K562 (cell line): Measurements from ENCODE around the gene PLXND1. TPM values are rescaled to one million over a fixed set of nuclear protein-coding genes. Genes with fewer than 3 reads are reported as not detected.

Experiments used
- ATAC-seq: fragments of 200-7000 bp; cut with Tn5 transposase; 3 replicates; pipeline ENCODE4 v1.9.1; 2020; ENCODE audit warnings: moderate library complexity
- BruUV-seq: library from RNA; stranded (reverse); fragments of 400-500 nt; replicated peaks from 2 replicates; lab custom pipeline; 2021; lab: Mats Ljungman, UMichigan
- CTCF ChIA-PET: fragments of 300-600 bp; formaldehyde crosslinking; extraction: SDS; loops from one replicate; lab custom pipeline; 2021; ENCODE audit warnings: low intra/inter-chr PET ratio; lab: Yijun Ruan, JAX
- POLR2A ChIA-PET: fragments of 300-600, 350-650 bp; sonication (Branson Sonifier 250); formaldehyde crosslinking; extraction: SDS; loops from one replicate; lab custom pipeline; 2021; ENCODE audit warnings: antibody characterized with exemption, inconsistent platforms; lab: Yijun Ruan, JAX
- DNase-seq, 4 experiments: peaks; one replicate each; pipeline versions ENCODE4 v3.0.0 to v3.0.0-alpha.2; 2011 to 2018; ENCODE audit warnings: low spot score in 3 of 4, mixed read lengths in 3 of 4; ENCODE audit errors: extremely low read depth in 1 of 4
- FAIRE-seq: peaks from 2 replicates; lab custom pipeline; 2011; peaks lifted over from hg19 to GRCh38; lab: Jason Lieb, UNC
- H2AFZ ChIP-seq: 2 replicates; pipeline ENCODE4 v1.6.0; 2011; ENCODE audit warnings: low read depth, low read length, control low read depth, inconsistent platforms
- H3K27ac ChIP-seq: fragments of 200-600 bp; 3 replicates; pipeline ENCODE4 v1.8.0; 2011; ENCODE audit warnings: low read depth, mild to moderate bottlenecking, control low read depth, inconsistent platforms, low read length, moderate library complexity, mixed read lengths; ENCODE audit errors: extremely low read depth
- H3K27me3 ChIP-seq, 2 experiments: fragments of 300-600 bp in 1 of 2; 2 replicates in 1 of 2; 3 replicates in 1 of 2; pipeline versions ENCODE4 v1.6.0 to v1.8.0; 2011; ENCODE audit warnings: inconsistent platforms in 2 of 2, low read length in 2 of 2, mild to moderate bottlenecking in 1 of 2, mixed read lengths in 1 of 2, moderate library complexity in 1 of 2; ENCODE audit not compliant: control insufficient read depth in 2 of 2, insufficient read depth in 2 of 2
- H3K36me3 ChIP-seq: fragments of 300-600 bp; 3 replicates; pipeline ENCODE4 v1.8.0; 2011; ENCODE audit warnings: mild to moderate bottlenecking, low read length, inconsistent platforms; ENCODE audit not compliant: control insufficient read depth, insufficient read depth
- H3K4me1 ChIP-seq, 2 experiments: fragments of 200-600 bp in 1 of 2; replicated peaks in 1 of 2; 2 replicates in 1 of 2; 3 replicates in 1 of 2; pipeline versions ENCODE4 v1.5.1 to v1.8.0; 2011; ENCODE audit warnings: inconsistent platforms in 2 of 2, low read length in 2 of 2, mild to moderate bottlenecking in 1 of 2, mixed read lengths in 1 of 2, moderate library complexity in 1 of 2; ENCODE audit not compliant: control insufficient read depth in 2 of 2, insufficient read depth in 2 of 2
- H3K4me2 ChIP-seq: 2 replicates; pipeline ENCODE4 v1.6.1; 2011; ENCODE audit warnings: low read length, control low read depth, inconsistent platforms, mixed read lengths; ENCODE audit not compliant: insufficient read depth
- H3K4me3 ChIP-seq: fragments of 200-600 bp; sonication (generic), shearing (Covaris generic); 2 replicates; pipeline ENCODE4 v1.5.1; 2016; ENCODE audit warnings: control low read depth, inconsistent platforms
- H3K79me2 ChIP-seq: fragments of 200-600 bp; 3 replicates; pipeline ENCODE4 v1.8.0; 2011; ENCODE audit warnings: low read length, inconsistent platforms; ENCODE audit not compliant: control insufficient read depth, insufficient read depth
- H3K9ac ChIP-seq, 2 experiments: 2 replicates each; pipeline versions ENCODE4 v1.6.0 to v1.6.1; 2011; ENCODE audit warnings: low read depth in 2 of 2, low read length in 2 of 2, control low read depth in 1 of 2, inconsistent platforms in 1 of 2, mild to moderate bottlenecking in 1 of 2, mixed read lengths in 1 of 2; ENCODE audit not compliant: insufficient read depth in 1 of 2
- H3K9me1 ChIP-seq: one replicate; pipeline ENCODE4 v1.6.0; 2011; ENCODE audit warnings: inconsistent platforms, mild to moderate bottlenecking, low read length, moderate library complexity; ENCODE audit not compliant: control insufficient read depth, insufficient read depth
- H3K9me3 ChIP-seq: replicated peaks from 2 replicates; pipeline ENCODE4 v1.5.1; 2011; ENCODE audit warnings: low read depth, low read length, inconsistent platforms; ENCODE audit not compliant: control insufficient read depth, insufficient read depth
- H4K20me1 ChIP-seq: replicated peaks from 2 replicates; pipeline ENCODE4 v1.6.1; 2011; ENCODE audit warnings: low read length, inconsistent platforms, mixed read lengths; ENCODE audit not compliant: control insufficient read depth, insufficient read depth
- FOXM1 ChIP-seq, 2 experiments: fragments of 450-650 bp in 1 of 2; sonication (generic) in 1 of 2; formaldehyde crosslinking in 1 of 2; IDR thresholded peaks; 2 replicates each; pipeline versions ENCODE4 v1.6.1 to v1.9.0; 2017 to 2022; ENCODE audit warnings: low read depth in 2 of 2, mild to moderate bottlenecking in 2 of 2, missing genetic modification reagents in 1 of 2, moderate library complexity in 1 of 2
- SRSF7 ChIP-seq: fragments of 200-400 bp; formaldehyde crosslinking; optimal IDR thresholded peaks from 2 replicates; pipeline ENCODE3; 2017; ENCODE audit warnings: mild to moderate bottlenecking, low read depth, low read length
- ZNF134 ChIP-seq: fragments of 250-450 bp; sonication (Bioruptor Pico); conservative IDR thresholded peaks from 2 replicates; pipeline ENCODE4 v1.4.0; 2020
- ZNF408 ChIP-seq: fragments of 250-450 bp; sonication (Bioruptor Pico); IDR thresholded peaks from 2 replicates; pipeline ENCODE4 v1.4.0; 2020; ENCODE audit warnings: low read depth, mild to moderate bottlenecking, moderate library complexity
- ZNF511 ChIP-seq: sonication (generic); formaldehyde crosslinking; IDR thresholded peaks from 2 replicates; pipeline ENCODE4 v1.8.0; 2022; ENCODE audit warnings: mild to moderate bottlenecking, missing genetic modification reagents
- ZNF592 ChIP-seq: fragments of 450-650 bp; IDR thresholded peaks from 2 replicates; pipeline ENCODE4 v1.6.1; 2017; ENCODE audit warnings: antibody characterized with exemption, mild to moderate bottlenecking
- WGBS: fragments of 100-300 bp; shearing (Covaris generic); methylation state at CpG from one replicate; pipeline ENCODE4 v1.1.6; 2016; ENCODE audit warnings: low coverage, mixed read lengths; ENCODE audit not compliant: insufficient coverage; ENCODE audit errors: missing lambda C conversion rate; 5-methylcytosine and 5-hydroxymethylcytosine counted together
- in situ Hi-C: fragments of 300-500 bp; cut with MboI; formaldehyde crosslinking; loops from 4 replicates; pipeline ENCODE4 v1.15.0; 2018; ENCODE audit warnings: inconsistent platforms, mixed read lengths
- intact Hi-C: fragments of 100-400 bp; cut with micrococcal nuclease; formaldehyde crosslinking; loops from 2 replicates; pipeline ENCODE4 v1.14.2; 2022
- polyA plus RNA-seq, 8 experiments: library from polyadenylated mRNA; depleted of rRNA in 4 of 8; stranded (reverse) in 5 of 8; unstranded in 3 of 8; fragments of >200 nt; fragmentation: Nextera tagmentation in 2 of 8; fragmentation: Illumina TruSeq in 1 of 8; extraction: Ambion mirVana in 2 of 8; extraction: Trizol in 1 of 8; gene quantifications; 2 replicates each; pipeline versions ENCODE4 v1.2.1 to v1.2.3, GENCODE V29; 2011 to 2014; ENCODE audit warnings: inconsistent platforms in 1 of 8, missing spikeins in 1 of 8
- total RNA-seq, 7 experiments: library from RNA; depleted of rRNA in 6 of 7; stranded (reverse); fragments of >200 nt in 6 of 7; fragmentation: Illumina TruSeq in 2 of 7; extraction: Trizol in 2 of 7; gene quantifications; 2 replicates each; pipeline versions ENCODE4 v1.2.1 to v1.2.3, GENCODE V29; 2011 to 2021; ENCODE audit warnings: low replicate concordance in 1 of 7
- TF ChIP-seq, protein P1 (sequence below), 2 experiments: fragments of 450-650 bp; IDR thresholded peaks; 2 replicates each; pipeline ENCODE4 v1.6.1; 2016

Gene PLXND1
- total and polyA plus RNA-seq, 9 of the 15 experiments (the other 6 are each of a cell fraction or from before 2014, with no cell fraction given), result 0.34 to 28.8 (median 14.0) TPM

DNA sequence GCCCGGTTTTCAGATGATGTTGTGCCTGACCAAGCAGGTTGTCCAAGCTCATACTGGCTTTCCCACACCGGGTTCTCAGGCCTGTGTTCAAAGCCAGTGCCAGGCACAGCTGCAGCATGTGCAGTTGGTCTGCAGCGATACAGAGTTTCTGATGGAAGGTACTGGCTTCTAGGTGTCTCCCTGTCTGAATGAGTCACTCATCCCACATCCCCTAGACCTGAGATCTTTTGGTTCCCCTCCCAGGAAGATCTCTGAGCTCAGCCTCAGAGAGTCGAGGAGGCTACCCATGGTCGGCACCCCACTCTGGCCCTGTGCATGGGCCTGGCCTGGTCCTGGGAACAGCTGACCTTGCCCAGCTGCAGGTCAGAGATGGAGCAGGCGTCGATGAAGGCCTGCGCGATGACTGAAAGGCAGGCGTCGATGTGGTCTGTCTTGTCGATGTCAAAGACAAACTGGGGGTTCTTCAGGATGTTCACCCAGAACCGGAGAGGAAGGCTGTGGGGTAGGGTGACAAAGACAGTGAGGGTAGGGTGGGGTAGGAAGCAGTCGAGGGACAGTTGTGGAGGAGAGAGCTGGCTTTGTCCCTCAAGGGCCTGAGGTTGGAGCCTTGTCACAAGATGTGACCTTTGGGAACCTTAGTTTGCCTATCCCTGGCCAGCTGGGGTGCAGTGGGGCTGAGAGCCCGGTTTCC lies 48.2 kb downstream of the PLXND1 start:
- DNase-seq, result no peak
- Histone ChIP-seq H2AFZ (no peak overlapping the region), H3K4me3 (no peak overlapping the region), H3K4me2 (no peak overlapping the region), H3K9me1 (no peaks in the 10 kb centered on the region), H3K36me3 (peaks cover 25% of the 10 kb centered on the region; the same call in 1 of the 3 replicates), H3K4me1 (peaks cover 7 to 50% of the 10 kb centered on the region in 2 experiments; a peak in 4 of 5 replicates), H3K9me3 (no peaks in the 10 kb centered on the region)
- intact Hi-C loops, result no loop called here
- in situ Hi-C loops, result no loop called here
- CTCF ChIA-PET, result no interaction called here
- no peak for TF ChIP-seq SRSF7
- TF ChIP-seq, protein P1, sequence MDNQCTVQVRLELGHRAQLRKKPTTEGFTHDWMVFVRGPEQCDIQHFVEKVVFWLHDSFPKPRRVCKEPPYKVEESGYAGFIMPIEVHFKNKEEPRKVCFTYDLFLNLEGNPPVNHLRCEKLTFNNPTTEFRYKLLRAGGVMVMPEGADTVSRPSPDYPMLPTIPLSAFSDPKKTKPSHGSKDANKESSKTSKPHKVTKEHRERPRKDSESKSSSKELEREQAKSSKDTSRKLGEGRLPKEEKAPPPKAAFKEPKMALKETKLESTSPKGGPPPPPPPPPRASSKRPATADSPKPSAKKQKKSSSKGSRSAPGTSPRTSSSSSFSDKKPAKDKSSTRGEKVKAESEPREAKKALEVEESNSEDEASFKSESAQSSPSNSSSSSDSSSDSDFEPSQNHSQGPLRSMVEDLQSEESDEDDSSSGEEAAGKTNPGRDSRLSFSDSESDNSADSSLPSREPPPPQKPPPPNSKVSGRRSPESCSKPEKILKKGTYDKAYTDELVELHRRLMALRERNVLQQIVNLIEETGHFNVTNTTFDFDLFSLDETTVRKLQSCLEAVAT (IDR thresholded peaks at IDR 0.05), result peak in 1 of 2 experiments; percentile 48; a peak in 1 of 4 replicates
- TF ChIP-seq, all 486 proteins: peak for 1
- POLR2A ChIA-PET, result interaction anchor here (0.5 to 1.0 kb wide), 2 partner anchors 29 to 278 kb away, joined by 3 to 5 read pairs; no protein-coding TSS in a partner anchor
- WGBS, result 69% methylated on average over 15 of the region's 15 CpGs
- no TSS peak for BruUV-seq
- Histone ChIP-seq H3K79me2 (no peaks in the 10 kb centered on the region), H3K27me3 (no peaks in the 10 kb centered on the region), H3K27ac (no peak overlapping the region), H4K20me1 (no peaks in the 10 kb centered on the region), H3K9ac (peak overlapping the region in 1 of 2 experiments; percentile 58; a peak in 2 of 4 replicates)
- no peak for ATAC-seq
- no peak for FAIRE-seq

- no peaks in the 10 kb centered on the region for H3K79me2 ChIP-seq
- no peaks in the 10 kb centered on the region for H3K9me3 ChIP-seq
- in situ Hi-C loops (no loop called here), intact Hi-C loops (no loop called here)
- FAIRE-seq (no peak), ATAC-seq (no peak), DNase-seq (no peak)
- H3K36me3 ChIP-seq, result peaks cover 25% of the 10 kb centered on the region; the same call in 1 of the 3 replicates
- H3K9ac ChIP-seq, result no peak overlapping the region
- H3K9me1 ChIP-seq, result no peaks in the 10 kb centered on the region
- 77% methylated on average over 11 of the region's 11 CpGs for WGBS
- BruUV-seq, result no TSS peak
- ChIA-PET CTCF (no interaction called here), POLR2A (interaction anchor here (0.5 kb wide), 1 partner anchor 29 kb away, joined by 5 read pairs; no protein-coding TSS in a partner anchor)
- H3K27me3 ChIP-seq, result no peaks in the 10 kb centered on the region
- no peak overlapping the region for H3K4me3 ChIP-seq
- H3K27ac ChIP-seq, result no peak overlapping the region
- peaks cover 7 to 53% of the 10 kb centered on the region in 2 experiments; a peak in 4 of 5 replicates for H3K4me1 ChIP-seq
- H3K4me2 ChIP-seq, result no peak overlapping the region
- H2AFZ ChIP-seq, result no peak overlapping the region
- no peaks in the 10 kb centered on the region for H4K20me1 ChIP-seq
- no peak for TF ChIP-seq ZNF408 (CRISPR knock-in tag)
- TF ChIP-seq ZNF134 (CRISPR knock-in tag), result no peak
- TF ChIP-seq ZNF592, result no peak
- TF ChIP-seq FOXM1 (IDR thresholded peaks at IDR 0.05; ENCODE audit: low read depth), result no peak
- no peak for TF ChIP-seq FOXM1 (CRISPR knock-in tag; IDR thresholded peaks at IDR 0.05; ENCODE audit: low read depth)
- no peak for TF ChIP-seq ZNF511
Measured at GRCh38 chr3:129557548-129557894, 49.0 kb downstream of the PLXND1 start.
